Activated naive CD4-positive, alpha-beta T cell treated with anti-CD3 and anti-CD28 coated beads for 36 hours (primary cell): ENCODE measurements around the gene RAPGEF1. TPM values are rescaled to one million over a fixed set of nuclear protein-coding genes. Genes with fewer than 3 reads are reported as not detected.

Experiments
- CTCF ChIA-PET: fragments of 350-600 bp; sonication (Branson Sonifier 250); formaldehyde crosslinking; loops from one replicate; lab custom pipeline; 2021; ENCODE audit warnings: antibody characterized with exemption; lab: Charles Lee
- DNase-seq: peaks from one replicate; pipeline ENCODE4 v3.0.0-alpha.2; 2020
- H3K27ac Mint-ChIP-seq: one replicate; pipeline ENCODE4 v1.8.0; 2021; ENCODE audit warnings: mild to moderate bottlenecking, mixed read lengths
- H3K27me3 Mint-ChIP-seq: one replicate; pipeline ENCODE4 v1.8.0; 2021; ENCODE audit warnings: low read depth, mixed read lengths
- H3K36me3 Mint-ChIP-seq: one replicate; pipeline ENCODE4 v1.8.0; 2021; ENCODE audit warnings: low read depth, mixed read lengths
- H3K4me1 Mint-ChIP-seq: one replicate; pipeline ENCODE4 v1.8.0; 2021; ENCODE audit warnings: low read depth, mixed read lengths
- H3K4me3 Mint-ChIP-seq: one replicate; pipeline ENCODE4 v1.8.0; 2021; ENCODE audit warnings: mild to moderate bottlenecking, moderate library complexity, mixed read lengths
- H3K9me3 Mint-ChIP-seq: one replicate; pipeline ENCODE4 v1.8.0; 2021; ENCODE audit warnings: mixed read lengths
- intact Hi-C: fragments of 100-400 bp; cut with micrococcal nuclease; formaldehyde crosslinking; loops from one replicate; pipeline ENCODE4 v1.15.1; 2023
- total RNA-seq, 2 experiments: library from RNA; stranded (reverse); gene quantifications; one replicate each; pipeline ENCODE4 v1.2.3, GENCODE V29; 2021

Gene RAPGEF1
- total RNA-seq, 2 experiments from 2014 or later: 55.9 to 59.9 TPM

DNA sequence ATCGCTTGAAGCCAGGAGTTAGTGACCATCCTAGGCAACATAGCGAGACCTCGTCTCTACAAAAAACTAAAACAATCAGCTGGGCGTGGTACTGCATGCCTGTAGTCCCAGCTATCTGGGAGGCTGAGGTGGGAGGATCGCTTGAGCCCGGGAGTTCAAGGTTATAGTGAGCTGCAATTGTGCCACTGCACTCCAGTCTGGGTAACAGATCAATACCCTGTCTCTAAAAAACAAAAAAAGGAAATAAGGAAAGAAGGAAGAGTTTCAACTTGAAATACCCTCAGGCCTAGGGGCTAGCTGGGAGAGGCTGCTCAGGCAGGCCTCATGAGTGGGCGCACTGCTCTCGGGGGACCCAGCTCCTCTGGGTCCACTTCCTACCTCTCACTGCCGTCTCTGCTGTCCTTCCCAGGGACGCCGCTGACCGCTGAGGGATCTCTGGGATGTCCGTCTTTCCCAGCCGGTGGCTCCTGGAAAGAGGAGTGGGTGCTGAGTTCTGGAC, 138.1 kb downstream of the RAPGEF1 start:
- no peak for DNase-seq
- H3K36me3 Mint-ChIP-seq: peaks cover 11% of the 10 kb centered on the region
- H3K27me3 Mint-ChIP-seq: no peaks in the 10 kb centered on the region
- intact Hi-C loops: no loop called here
- no peaks in the 10 kb centered on the region for H3K9me3 Mint-ChIP-seq
- no peaks in the 10 kb centered on the region for H3K4me1 Mint-ChIP-seq
- no peak overlapping the region for H3K27ac Mint-ChIP-seq
- no peak overlapping the region for H3K4me3 Mint-ChIP-seq
- CTCF ChIA-PET: interaction anchor here (1.8 kb wide), 1 partner anchor 139 kb away, joined by 5 read pairs; the partner anchor contains the start of gene RAPGEF1

DNA sequence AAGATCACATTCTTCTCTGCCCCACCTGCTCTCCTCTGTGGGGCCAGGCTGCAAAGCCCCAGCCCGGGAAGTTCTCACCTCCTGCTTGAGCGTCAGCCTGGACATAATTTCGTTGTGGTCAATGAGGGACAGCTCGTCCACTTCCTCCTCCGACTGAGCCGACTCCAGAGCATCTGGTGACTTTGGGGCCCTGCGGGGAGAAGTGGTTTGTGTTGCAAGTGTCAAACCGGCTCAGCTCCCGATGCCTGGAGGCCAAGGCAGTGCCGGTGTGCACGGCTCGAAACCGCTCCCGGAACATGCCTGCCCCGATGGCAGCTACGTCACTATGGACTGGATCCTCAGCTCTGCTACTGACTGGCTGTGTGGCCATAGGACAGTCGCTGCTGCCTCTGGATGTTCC, 141.8 kb downstream of the RAPGEF1 start:
- Mint-ChIP-seq H3K9me3 (no peaks in the 10 kb centered on the region), H3K4me3 (no peak overlapping the region), H3K27me3 (no peaks in the 10 kb centered on the region), H3K4me1 (no peaks in the 10 kb centered on the region), H3K36me3 (peaks cover 9% of the 10 kb centered on the region), H3K27ac (no peak overlapping the region)
- DNase-seq: no peak
- CTCF ChIA-PET: interaction anchor here (1.1 kb wide), 1 partner anchor 151 kb away, joined by 3 read pairs; no protein-coding TSS in a partner anchor
- intact Hi-C loops: loop anchor here (10.0 kb wide), 1 partner anchor 243 kb away; no protein-coding TSS in a partner anchor

DNA sequence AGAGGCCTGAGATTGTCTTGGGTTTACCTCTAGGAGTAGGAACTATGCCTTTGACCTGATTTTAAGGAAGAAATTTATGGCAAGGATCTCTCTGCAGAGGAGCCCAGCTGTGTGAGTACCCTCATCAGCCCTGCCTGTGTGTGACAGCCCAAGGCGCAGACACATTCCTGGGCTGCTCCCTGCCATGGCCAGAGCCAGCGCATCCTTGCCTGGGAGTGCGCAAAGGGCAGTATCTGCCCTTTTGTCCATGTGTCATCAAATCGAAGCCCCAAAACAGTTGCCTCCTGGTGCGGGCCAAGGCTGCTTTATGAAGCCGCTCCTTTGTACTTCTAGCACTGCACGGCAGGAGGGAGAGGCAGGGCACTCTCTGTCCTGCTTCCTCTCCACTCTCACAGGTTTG, 142.6 kb downstream of the RAPGEF1 start:
- intact Hi-C loops: loop anchor here (10.0 kb wide), 1 partner anchor 242 kb away; no protein-coding TSS in a partner anchor
- no peaks in the 10 kb centered on the region for H3K27me3 Mint-ChIP-seq
- DNase-seq: no peak
- H3K4me3 Mint-ChIP-seq: no peak overlapping the region
- H3K36me3 Mint-ChIP-seq: peaks cover 9% of the 10 kb centered on the region
- no peaks in the 10 kb centered on the region for H3K9me3 Mint-ChIP-seq
- CTCF ChIA-PET: no interaction called here
- no peak overlapping the region for H3K27ac Mint-ChIP-seq
- H3K4me1 Mint-ChIP-seq: no peaks in the 10 kb centered on the region

DNA sequence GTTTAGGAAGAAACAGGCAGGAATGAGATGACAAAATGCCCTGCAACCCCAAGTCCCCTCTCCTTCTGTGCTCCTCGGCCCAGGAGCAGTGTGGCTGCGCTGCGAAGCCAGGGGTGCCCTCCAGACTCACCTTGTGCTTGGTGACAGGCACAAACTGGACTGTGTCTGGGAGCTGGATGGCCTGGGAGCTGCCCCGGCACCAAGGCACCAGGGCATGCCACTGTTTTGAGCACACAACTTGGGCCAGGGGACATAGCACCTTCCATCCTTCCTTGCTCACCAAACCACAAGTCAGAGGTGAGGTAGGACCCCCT, 143.5 kb downstream of the RAPGEF1 start:
- no peaks in the 10 kb centered on the region for H3K27me3 Mint-ChIP-seq
- no peak overlapping the region for H3K4me3 Mint-ChIP-seq
- H3K9me3 Mint-ChIP-seq: no peaks in the 10 kb centered on the region
- intact Hi-C loops: loop anchor here (10.0 kb wide), 1 partner anchor 242 kb away; no protein-coding TSS in a partner anchor
- peaks cover 9% of the 10 kb centered on the region for H3K36me3 Mint-ChIP-seq
- CTCF ChIA-PET: no interaction called here
- no peak for DNase-seq
- no peaks in the 10 kb centered on the region for H3K4me1 Mint-ChIP-seq
- no peak overlapping the region for H3K27ac Mint-ChIP-seq

DNA sequence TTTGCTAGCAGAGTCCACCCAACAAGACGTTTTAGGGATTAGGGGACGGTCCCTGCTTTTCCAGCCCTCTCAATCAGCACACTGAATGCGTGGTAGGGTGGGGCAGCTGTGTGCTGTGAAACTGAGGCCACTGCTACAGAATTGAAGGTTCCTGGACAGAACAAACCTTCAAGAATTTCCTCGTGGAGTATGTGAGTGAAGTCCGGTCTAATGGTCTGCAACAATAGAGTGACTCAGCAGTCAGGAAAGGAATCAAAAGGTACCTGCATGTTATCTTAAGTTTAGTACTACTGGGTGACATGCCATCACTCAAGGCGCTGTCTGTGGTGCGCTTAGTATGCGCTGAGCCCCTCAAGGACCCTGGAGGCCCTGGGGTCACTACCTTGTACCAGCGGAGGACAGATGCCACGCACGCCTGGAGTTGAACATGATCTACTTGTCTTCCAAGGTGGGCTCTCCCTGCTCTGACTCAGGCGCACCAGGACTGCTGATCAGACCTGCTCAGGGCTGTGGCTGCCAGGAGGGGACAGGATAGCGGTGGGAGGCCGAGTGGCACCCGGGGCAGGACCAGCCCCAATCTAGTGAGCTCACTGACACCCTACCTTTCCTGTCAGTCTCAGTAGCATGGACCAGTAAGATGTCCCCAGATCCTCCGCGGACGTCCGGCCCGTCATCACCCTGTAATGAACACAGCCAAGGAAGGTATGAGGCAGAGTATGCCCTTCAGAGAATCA, 144.0 kb downstream of the RAPGEF1 start:
- DNase-seq: no peak
- H3K27me3 Mint-ChIP-seq: no peaks in the 10 kb centered on the region
- intact Hi-C loops: loop anchor here (10.0 kb wide), 1 partner anchor 241 kb away; no protein-coding TSS in a partner anchor
- H3K27ac Mint-ChIP-seq: peak overlapping the region; percentile 50
- CTCF ChIA-PET: no interaction called here
- H3K36me3 Mint-ChIP-seq: peaks cover 9% of the 10 kb centered on the region
- H3K4me1 Mint-ChIP-seq: peaks cover 5% of the 10 kb centered on the region
- no peaks in the 10 kb centered on the region for H3K9me3 Mint-ChIP-seq
- no peak overlapping the region for H3K4me3 Mint-ChIP-seq

DNA sequence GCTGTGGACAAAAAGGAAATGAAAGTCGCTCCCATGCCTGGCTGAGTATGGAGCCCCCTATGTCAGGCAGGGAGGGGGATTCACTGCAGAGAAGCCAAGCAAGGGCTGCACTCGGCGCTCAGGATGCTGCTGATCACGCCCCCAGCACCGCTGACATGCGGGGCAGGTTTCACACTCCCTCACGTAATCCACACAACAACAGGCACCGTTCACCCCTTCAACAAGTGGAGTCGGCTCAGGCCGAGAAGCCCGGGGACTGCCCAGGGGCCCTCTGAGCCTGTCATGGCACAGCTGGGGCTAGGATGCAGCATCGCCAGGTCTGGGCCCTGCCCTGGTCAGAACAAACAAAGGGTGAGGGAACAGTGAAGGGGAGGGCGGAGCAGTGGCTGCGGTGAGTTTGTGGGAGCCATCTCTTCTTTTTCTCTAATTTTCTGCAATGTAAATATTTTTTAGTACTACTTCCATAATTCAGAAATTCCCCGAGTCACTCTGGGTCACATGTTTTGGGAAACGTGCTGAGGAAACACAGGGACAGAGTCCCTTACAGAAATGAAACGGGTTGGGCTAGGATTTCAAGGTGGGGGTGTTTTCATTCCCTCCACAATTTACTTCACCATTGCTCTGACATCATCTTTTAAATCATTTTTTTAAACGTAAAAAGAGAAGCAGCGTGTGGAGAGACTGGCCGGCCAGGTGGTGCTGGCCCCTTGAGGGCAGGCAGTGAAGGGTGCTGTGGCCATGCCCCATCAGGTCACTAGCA, 144.8 kb downstream of the RAPGEF1 start:
- Mint-ChIP-seq H3K36me3 (peaks cover 4% of the 10 kb centered on the region), H3K4me3 (no peak overlapping the region), H3K27ac (no peak overlapping the region), H3K4me1 (peaks cover 12% of the 10 kb centered on the region), H3K27me3 (no peaks in the 10 kb centered on the region), H3K9me3 (no peaks in the 10 kb centered on the region)
- intact Hi-C loops: loop anchor here (10.0 kb wide), 1 partner anchor 240 kb away; no protein-coding TSS in a partner anchor
- CTCF ChIA-PET: interaction anchor here (1.5 kb wide), 1 partner anchor 144 kb away, joined by 6 read pairs; no protein-coding TSS in a partner anchor
- DNase-seq: no peak

DNA sequence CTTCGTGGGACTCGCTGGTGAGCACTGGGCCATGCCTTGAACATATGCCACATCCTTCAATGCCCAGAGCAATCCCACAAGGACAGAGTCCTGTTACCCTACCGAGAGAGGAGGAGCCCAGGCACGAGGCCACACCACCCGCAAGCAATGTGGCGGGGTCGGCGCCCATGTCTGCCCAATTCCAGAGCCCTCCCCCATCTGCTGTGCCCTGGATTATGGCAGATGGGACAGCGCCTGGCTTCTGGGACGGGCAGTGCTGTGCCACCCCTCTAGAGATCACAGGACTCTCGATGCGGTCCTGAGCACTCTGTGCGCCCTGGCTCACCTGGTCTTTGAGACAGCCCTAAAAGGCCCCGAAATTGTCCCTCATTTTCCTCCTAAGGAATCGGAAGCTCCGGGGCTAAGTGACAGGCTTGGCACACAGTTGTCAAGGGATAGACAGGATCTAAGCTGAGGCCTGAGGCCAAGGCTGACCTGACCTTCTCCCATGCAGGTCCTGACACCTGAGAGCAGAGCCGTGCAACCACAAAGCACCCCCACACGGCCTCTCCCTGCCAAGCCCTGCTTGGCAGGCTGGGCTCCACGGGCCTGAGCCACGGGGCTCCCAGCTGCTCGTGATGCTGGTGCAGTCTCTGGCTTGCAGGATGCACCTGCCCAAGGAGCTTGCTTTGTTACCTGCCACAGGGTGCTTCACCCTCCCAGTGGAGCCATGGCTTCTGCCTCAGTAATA, 145.8 kb downstream of the RAPGEF1 start:
- Mint-ChIP-seq H3K27ac (no peak overlapping the region), H3K4me1 (peaks cover 12% of the 10 kb centered on the region), H3K9me3 (no peaks in the 10 kb centered on the region), H3K4me3 (no peak overlapping the region), H3K27me3 (no peaks in the 10 kb centered on the region), H3K36me3 (peaks cover 2% of the 10 kb centered on the region)
- no peak for DNase-seq
- CTCF ChIA-PET: interaction anchor here (1.5 kb wide), 1 partner anchor 145 kb away, joined by 6 read pairs; no protein-coding TSS in a partner anchor
- intact Hi-C loops: loop anchor here (10.0 kb wide), 1 partner anchor 239 kb away; no protein-coding TSS in a partner anchor

DNA sequence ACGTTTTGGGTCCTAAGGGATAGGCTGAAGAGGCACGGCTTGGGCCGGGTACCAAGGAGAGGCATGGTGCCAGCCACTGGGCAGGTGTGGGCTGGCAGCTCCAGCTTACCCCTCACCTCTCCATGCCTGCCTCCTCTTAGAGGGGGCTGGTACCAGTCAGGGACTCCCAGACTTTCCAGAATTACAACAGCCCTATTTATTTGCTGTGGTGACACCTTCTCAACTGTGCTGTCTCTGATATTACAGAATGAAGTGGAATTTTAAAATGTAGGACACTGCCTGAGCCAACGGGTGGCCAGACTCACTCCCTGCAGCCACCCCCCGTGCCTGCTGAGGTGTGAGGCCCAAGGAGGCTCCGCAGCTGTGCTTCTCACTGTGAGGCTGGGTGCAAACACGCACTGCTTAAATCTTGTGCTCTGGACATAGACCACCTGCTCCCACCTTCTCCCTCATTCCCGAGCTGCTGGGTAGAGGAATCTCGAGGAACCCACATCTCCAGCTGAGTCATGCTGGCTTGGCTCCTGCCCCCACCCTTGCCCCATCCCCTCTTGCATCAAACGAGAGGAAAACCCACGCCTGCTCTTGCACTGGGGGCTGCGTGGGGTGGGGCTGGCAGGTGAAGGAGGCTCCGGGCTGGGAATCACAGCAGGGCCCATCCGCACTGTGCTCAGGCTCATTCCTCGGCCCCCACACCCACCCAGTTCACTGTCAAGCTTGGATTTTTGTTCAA, 146.6 kb downstream of the RAPGEF1 start:
- no peak for DNase-seq
- CTCF ChIA-PET: interaction anchor here (0.6 to 1.5 kb wide), 3 partner anchors 146 to 1802 kb away, joined by 3 to 6 read pairs (median 3); no protein-coding TSS in a partner anchor
- Mint-ChIP-seq H3K27ac (no peak overlapping the region), H3K36me3 (peaks cover 2% of the 10 kb centered on the region), H3K27me3 (no peaks in the 10 kb centered on the region), H3K4me3 (no peak overlapping the region), H3K9me3 (no peaks in the 10 kb centered on the region), H3K4me1 (peaks cover 12% of the 10 kb centered on the region)
- intact Hi-C loops: loop anchor here (10.0 kb wide), 1 partner anchor 238 kb away; no protein-coding TSS in a partner anchor

DNA sequence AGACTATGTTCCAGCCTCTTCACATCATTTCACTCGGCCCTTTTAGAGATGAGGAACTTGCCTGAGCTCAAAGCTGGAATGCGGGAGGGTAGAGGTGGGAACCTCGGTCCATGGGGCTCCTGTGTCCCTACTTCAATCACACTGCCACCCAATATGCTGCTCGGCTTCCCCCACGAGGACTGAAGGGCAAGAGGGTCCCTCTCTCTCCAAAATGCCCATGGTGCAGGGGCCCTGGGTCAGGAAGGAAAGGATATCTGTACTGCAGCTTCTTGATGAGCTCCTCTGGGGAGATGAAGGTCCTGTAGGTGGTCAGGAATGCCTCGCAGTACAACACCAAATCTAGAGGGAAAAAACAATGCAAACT, 148.0 kb downstream of the RAPGEF1 start:
- DNase-seq: no peak
- Mint-ChIP-seq H3K27me3 (no peaks in the 10 kb centered on the region), H3K4me1 (peaks cover 17% of the 10 kb centered on the region), H3K4me3 (no peak overlapping the region), H3K36me3 (peaks cover 3% of the 10 kb centered on the region), H3K27ac (no peak overlapping the region), H3K9me3 (no peaks in the 10 kb centered on the region)
- CTCF ChIA-PET: interaction anchor here (0.6 to 4.0 kb wide), 18 partner anchors 9 to 470 kb away, joined by 3 to 52 read pairs (median 3); partner anchors contain the start of gene RAPGEF1
- intact Hi-C loops: loop anchor here (1.0 to 10.0 kb wide), 2 partner anchors 147 to 237 kb away; no protein-coding TSS in a partner anchor

DNA sequence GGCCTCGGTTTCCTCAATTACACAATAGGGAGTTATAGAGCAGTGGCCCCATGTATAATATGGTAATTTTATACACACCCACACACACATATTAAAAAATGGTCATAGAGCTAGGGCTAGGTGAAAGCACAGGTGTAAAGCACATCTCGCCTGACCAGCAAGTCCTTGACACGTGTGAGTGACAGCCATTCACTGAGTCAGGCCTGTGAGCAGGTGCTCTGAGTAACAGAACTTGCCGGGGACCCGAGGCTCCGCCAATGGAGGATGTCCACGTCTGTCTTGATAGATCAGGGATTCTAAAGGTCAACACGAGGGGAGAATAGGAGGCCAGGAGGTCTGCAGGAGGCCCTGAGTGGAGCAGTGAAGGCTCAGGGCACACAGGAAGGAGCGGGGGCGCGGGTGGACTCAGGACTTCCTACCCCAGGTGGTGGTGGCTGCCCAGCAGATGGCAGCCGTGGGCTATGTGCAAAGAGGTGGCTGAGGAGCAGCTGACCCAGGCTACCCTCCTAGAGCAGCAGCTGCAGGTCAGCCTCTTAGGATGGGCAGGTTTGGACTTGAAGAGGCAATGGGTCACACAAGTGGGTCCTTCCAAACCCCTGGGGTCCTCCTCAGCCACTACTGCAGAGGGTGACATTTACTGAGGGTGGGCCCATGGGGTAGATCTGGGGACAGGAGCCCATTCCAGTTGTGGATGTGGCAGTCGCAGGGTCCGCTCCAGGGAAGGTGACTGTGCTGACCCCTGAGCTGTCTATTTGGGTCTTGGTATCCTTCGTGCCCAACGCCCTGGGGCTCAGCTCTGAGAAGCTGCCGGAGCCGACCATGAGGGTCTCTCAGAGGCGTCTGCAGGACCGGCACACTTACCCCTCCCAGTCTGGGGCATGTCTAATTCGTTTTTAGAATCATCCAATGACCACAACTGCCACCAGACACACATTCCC, 148.7 kb downstream of the RAPGEF1 start:
- no peaks in the 10 kb centered on the region for H3K27me3 Mint-ChIP-seq
- peaks cover 2% of the 10 kb centered on the region for H3K36me3 Mint-ChIP-seq
- H3K9me3 Mint-ChIP-seq: no peaks in the 10 kb centered on the region
- H3K4me1 Mint-ChIP-seq: peaks cover 17% of the 10 kb centered on the region
- CTCF ChIA-PET: interaction anchor here (0.6 to 4.0 kb wide), 20 partner anchors 9 to 470 kb away, joined by 3 to 52 read pairs (median 3); partner anchors contain the start of gene RAPGEF1
- H3K27ac Mint-ChIP-seq: peak overlapping the region; percentile 33
- H3K4me3 Mint-ChIP-seq: no peak overlapping the region
- intact Hi-C loops: loop anchor here (1.0 to 10.0 kb wide), 2 partner anchors 148 to 236 kb away; no protein-coding TSS in a partner anchor
- DNase-seq: peak; percentile 86
